Measurements from ENCODE around the gene LGI2.

DNA sequence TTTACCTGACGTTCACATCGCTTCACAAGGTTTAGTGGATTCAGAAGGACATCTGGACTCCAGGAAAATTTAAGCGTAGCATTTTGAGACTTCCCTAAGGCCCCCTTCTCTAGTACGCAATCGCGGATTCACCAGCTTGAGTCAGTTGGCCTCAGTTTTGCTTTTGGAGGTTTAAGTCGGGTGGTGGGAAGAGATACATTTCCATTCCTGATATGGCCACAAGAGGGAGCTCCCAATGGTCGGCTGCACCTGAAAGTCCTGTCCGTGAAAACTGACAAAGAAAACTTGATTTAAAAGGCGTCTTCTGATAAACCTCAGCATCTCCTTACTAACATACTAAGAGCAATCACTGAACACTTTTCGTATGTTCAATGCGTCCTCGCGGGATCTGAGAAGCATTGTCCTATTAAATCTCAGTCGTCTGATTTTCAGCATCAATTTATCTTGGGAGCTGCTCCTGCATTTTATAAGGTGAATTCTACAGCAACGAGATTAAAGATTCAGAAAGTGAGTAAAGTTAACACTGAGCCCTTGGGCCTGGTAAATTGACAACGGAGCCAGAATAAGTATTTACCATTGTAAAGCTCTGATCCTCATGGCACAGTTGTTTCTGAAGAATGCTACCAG lies 50.6 kb downstream of the LGI2 start:
- TF ChIP-seq, protein P1, sequence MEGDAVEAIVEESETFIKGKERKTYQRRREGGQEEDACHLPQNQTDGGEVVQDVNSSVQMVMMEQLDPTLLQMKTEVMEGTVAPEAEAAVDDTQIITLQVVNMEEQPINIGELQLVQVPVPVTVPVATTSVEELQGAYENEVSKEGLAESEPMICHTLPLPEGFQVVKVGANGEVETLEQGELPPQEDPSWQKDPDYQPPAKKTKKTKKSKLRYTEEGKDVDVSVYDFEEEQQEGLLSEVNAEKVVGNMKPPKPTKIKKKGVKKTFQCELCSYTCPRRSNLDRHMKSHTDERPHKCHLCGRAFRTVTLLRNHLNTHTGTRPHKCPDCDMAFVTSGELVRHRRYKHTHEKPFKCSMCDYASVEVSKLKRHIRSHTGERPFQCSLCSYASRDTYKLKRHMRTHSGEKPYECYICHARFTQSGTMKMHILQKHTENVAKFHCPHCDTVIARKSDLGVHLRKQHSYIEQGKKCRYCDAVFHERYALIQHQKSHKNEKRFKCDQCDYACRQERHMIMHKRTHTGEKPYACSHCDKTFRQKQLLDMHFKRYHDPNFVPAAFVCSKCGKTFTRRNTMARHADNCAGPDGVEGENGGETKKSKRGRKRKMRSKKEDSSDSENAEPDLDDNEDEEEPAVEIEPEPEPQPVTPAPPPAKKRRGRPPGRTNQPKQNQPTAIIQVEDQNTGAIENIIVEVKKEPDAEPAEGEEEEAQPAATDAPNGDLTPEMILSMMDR (IDR thresholded peaks at IDR 0.05) = peak in 1 of 3 donors; percentile 15
- TF ChIP-seq POLR2A (IDR thresholded peaks at IDR 0.05) = no peak
